GM20431 (cell line): ENCODE measurements around the gene KDM1B.

Experiments
- in situ Hi-C: fragments of 300-500 bp; cut with MseI, MboI; formaldehyde crosslinking; loops from one replicate; pipeline ENCODE4 v1.15.0; 2020; ENCODE audit warnings: low sequenced_read_pairs; ENCODE audit not compliant: unreplicated experiment

The KDM1B gene, protein sequence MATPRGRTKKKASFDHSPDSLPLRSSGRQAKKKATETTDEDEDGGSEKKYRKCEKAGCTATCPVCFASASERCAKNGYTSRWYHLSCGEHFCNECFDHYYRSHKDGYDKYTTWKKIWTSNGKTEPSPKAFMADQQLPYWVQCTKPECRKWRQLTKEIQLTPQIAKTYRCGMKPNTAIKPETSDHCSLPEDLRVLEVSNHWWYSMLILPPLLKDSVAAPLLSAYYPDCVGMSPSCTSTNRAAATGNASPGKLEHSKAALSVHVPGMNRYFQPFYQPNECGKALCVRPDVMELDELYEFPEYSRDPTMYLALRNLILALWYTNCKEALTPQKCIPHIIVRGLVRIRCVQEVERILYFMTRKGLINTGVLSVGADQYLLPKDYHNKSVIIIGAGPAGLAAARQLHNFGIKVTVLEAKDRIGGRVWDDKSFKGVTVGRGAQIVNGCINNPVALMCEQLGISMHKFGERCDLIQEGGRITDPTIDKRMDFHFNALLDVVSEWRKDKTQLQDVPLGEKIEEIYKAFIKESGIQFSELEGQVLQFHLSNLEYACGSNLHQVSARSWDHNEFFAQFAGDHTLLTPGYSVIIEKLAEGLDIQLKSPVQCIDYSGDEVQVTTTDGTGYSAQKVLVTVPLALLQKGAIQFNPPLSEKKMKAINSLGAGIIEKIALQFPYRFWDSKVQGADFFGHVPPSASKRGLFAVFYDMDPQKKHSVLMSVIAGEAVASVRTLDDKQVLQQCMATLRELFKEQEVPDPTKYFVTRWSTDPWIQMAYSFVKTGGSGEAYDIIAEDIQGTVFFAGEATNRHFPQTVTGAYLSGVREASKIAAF

DNA sequence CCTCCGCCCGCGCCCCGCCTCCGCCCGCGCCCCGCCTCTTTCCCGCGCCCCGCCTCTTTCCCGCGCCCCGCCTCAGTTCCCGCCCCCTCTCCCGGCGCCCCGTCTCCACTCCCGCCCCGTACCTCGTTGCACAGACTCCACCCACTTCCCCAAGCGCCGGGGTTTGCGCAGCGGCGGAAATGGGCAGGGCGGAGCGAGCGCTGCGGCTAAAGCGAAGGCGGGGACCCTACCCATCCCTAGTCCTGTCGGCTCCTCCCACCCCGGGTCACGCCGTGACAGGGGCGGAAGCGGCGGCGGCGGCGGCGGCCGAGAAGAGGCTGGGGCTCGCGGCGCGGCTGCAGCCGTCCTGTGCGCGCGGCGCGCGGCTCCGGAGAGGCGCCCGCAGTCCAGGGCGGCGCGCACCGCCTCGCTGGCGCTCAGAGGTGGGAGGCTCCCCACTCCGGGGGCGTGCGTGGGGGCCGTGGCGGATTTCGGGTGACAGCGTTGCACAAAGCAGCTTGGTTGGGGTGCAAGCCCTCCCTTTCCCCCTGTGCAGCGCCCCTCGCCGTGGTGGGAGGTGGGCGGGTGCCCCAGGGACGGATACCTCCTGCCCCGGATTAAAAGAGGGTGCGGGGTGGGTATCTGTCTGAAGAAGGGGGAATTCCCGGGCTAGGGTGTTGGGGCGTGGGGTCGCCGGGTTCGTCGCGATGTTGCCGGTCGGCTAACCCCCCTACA, at the start of gene KDM1B:
Gene KDM1B (plus strand): TSS at position 273 of the 714 bp plus-strand sequence. CDS start 4,474 bp downstream, outside the sequence.
- in situ Hi-C loops, result no loop called here

DNA sequence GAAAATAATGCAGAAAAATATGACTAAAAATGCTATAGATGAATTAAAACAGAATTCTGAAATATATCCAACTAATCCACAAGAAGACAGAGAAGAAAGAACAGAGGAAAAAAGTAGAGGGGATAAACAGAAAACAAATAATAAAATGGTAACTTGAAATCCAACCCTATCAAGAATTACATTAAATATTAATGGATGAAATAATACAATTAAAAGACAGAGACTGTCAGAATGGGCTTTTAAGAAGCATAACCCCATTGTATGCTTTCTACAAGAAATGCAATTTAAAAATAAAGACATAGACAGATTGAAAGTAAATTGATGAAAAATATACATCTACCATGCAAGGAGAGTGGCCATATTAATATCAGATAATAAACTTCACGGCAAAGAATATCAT, 48.2 kb upstream of the KDM1B start:
- in situ Hi-C loops, result no loop called here

DNA sequence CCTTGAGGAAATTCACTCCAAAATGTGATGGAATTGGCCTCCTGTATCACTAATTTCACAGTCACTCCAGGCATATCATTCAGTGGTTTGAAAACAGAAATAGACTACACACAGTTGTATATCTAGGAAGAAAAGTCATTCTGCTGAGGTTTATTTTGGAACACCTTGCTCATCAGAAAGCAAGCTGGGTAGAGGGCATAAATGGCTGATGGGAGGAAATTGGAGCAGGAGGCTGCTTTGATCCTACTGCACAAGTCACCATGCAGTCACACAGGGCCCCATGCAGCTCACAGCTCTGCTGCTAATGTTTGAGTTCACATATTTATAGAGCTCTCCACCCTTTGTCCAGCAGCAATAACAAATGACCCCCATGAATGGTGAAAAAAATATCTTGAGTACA, 45.1 kb upstream of the KDM1B start:
- in situ Hi-C loops, result no loop called here

DNA sequence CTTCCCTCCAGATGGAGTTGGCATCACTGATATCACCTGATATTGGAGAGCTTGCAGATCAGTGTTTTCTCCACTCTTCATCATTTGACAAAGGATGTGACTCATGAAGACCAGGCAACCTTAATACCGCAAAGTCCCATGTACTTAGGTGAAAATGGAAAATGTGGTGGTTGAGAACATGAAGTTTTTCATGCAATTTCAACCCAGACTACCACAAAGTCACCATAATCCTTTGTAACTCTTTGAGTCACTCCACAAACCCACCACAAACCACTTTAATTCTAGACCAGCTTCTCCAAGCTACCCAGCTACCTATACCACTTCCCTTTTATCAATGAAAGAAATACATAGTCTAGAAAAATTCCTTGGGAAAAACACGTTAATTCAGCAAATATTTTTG, 39.9 kb upstream of the KDM1B start:
- in situ Hi-C loops, result no loop called here

DNA sequence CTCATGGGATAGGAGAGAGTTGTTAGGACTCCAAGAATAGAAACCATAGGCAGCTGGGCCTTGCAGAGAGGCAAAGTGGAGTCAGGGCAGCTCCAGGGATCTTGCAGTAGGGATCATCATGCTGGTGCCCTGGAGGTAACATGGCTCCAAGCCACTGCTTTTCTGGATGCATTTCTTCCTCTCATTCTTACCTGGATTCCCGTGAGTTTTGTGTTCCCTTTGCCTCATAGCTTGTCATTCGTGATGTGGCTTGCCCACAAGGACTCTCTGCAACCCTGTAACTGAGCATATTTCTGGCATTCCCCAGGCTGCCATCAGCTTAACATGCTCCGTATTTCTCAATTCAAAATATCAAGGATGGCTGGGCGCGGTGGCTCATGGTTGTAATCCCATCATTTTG, 38.1 kb upstream of the KDM1B start:
- in situ Hi-C loops, result no loop called here

DNA sequence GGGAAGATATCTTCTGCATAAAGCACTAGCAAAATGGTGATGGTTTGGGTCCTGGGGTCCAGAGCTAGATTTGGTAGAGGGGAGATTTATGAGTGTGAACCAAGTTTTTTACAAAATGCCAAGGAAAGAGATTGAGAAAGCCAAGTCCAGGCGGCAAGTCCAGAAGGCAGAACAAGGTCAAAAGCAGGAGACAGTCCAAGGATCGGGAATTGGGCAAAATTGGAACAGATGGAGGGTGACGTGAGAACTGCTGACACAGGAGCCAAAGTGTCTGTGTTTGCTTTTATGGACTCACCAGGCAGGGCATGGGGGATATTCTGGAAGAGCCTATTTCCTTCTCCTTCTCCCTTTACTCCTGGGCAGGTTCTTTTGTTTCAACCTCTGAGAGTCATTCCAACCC, 36.9 kb upstream of the KDM1B start:
- in situ Hi-C loops, result no loop called here

DNA sequence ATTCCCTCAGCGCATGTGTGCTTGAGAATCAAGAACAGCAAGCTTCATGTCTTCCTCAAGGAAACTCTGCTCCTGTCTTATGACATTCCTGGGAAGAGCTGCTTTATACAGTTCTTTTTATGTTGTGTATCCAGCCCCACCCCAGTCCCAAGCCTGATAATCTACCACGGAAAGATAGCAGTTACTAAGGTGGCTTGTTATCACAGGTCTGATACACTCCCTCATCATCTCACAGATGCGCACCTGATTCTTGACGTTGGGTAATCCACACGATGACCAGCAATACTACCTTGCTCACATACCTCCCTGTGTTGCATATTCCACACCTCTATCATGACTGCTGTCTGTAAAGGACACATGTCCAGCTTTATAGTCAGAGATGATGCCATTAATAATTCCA, 36.0 kb upstream of the KDM1B start:
- in situ Hi-C loops, result no loop called here

DNA sequence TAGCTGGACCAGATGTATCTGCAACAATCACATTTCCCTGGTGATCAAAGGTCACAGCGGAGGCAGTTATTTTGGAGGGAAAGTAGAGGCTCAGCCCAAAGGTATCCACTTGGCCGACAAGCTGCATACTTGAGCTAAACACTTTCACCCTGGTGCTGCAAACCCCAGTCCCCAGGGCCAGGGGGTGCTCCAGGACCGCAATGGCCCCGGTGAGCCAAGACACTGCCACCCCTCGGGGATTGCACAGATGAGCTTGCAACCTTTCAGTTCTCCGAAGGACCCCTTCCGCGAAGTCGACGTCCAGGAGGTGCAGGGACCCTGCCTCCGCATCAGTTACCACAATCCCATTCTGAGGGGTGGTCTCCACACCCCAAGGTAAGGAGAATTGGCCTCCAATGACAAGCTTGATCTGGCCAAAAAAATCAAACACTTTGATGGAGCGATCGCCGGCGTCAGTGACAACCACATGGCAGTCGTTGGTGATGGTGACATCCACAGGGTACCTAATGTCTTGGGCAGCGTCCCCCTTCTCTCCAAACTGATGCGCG, 33.6 kb upstream of the KDM1B start:
- in situ Hi-C loops, result no loop called here

DNA sequence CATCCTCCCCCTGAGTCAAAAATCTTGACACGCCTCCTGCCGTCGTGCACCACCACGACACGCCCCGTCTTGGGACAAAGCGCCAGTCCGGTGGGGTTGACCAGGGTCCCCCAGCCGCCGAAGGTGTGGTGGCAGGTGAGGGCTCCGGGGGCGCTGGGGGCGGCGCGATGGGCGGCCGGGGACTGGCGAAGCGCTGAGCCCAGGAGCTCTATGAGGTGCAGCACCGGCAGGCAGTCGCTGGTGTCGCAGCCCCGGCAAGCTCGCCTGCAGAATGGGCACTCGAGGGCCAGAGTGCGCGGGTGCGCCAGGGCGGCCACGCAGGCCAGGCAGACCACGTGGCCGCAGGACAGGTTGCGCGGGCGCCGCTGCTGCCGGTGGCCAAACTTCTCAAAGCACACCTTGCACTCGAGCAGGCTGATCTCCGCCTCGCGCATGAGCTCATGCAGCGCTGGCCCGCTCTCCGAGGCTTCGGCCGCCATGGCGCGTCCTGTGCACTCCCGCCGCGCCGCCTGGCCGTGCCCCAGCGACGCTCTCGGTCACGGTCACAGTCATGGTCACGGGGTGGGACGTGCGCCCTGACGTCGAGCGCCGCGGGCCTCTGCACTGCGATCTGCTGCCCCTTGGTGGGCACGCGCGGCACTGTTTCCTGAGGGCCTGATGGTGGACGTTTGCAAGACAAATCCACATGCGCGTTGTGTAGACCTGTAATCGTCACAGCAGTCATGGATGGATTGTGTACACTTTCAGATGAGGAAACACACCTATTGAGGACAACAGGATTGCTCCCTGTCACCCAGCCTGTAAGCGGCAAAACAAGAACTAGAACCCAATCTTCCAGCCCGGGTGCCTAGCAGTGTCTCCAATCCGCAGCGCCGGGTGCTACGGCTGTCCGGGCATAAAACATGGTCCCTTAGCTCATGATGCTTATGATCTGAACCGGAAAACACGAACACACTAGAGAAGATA, 32.8 kb upstream of the KDM1B start, which contains the start of gene NHLRC1:
Gene NHLRC1 (minus strand): TSS at position 550 of the 966 bp plus-strand sequence. CDS start 71 bp downstream, at position 479.
- in situ Hi-C loops, result no loop called here

DNA sequence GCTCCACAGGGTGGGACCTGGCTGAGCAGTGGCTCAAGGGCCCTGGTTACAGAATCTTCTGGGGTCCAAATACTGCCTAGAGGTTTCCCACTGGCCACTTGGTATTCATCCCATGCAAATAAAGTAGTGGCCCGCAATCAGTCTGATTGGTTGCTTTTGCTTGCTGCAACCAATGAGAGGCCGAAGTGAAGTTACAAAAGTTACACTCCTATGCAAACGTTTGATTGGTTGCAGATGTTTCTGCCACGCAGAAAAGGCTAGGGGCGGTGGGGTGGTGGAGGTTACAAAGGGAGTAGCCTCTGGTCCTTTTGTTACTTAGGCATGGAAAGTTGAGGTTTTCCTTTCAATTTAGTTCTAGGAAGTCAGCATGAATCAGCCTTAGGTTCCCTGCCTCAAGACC, 29.1 kb upstream of the KDM1B start:
- in situ Hi-C loops, result no loop called here

DNA sequence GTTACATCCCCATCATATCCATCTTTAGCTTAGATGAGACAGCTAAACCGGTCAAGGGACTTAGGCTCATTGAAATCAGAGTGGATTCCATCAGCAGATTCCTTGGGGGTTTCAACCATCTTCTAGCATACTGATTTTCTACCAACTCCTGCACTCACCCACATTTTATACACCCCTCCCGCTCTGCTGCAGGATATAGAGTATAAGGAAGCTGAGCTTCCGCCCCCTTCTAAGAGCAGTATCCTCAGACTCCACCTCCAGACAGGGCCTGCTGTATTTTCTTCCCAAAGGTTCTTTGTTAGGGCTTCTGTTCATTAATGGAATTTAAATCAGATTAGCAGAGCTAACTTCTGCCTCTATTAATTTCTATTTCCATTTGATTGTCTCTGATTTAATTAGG, 22.9 kb upstream of the KDM1B start:
- in situ Hi-C loops, result no loop called here

DNA sequence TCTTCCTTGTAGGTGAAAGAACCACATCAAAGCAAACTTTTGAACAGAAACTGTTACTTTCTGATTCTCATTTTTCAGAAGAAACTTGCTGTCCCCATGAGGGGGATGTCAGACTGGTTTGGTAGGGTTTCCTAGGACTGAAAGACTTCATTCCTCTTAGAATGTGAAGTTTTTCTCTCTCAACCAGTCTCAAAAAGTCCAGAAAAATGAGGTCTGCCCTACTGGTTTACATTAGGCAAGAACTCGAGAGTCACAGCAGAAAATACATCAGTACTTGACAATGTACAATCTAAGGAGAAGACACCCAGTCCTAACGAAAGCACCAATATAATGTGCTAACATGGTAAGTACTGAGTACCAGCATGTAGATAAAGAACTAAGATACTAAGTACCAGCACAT, 20.1 kb upstream of the KDM1B start:
- in situ Hi-C loops, result no loop called here

DNA sequence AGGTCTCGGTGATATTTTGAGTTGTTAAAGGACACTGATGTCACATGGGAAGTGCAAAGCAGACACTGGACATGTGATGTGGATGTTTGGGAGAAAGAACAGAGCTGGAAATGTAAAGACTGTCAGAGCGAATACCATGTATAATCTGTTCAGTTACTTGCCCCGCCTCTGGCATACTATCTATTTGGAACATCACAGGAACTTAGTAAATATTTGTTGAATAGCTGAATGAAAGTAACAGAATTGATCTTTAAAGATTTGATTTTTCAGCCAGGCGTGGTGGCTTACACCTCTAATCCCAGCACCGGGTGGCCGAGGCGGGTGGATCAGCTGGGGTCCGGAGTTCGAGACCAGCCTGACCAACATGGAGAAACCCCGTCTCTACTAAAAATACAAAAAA, 19.0 kb upstream of the KDM1B start:
- in situ Hi-C loops, result no loop called here

DNA sequence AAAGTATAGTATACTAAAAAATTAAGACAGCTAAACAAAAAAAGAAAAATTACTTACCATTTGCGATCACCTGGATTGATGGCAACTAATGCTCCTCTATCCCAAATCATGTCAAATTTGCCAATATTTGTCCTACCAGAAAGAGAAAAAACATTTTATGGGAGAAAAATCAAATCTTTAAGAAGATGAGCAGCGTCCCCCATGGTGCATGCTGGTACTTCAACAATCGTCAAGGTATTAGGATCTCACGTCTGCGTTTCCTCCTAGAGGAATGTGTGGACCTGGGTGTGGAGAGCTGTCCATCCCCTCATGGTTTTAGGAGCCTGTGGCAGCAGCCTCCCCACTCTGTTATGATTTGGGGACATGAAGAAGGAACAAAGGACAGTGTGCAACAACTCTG, 16.3 kb upstream of the KDM1B start:
- in situ Hi-C loops, result no loop called here

DNA sequence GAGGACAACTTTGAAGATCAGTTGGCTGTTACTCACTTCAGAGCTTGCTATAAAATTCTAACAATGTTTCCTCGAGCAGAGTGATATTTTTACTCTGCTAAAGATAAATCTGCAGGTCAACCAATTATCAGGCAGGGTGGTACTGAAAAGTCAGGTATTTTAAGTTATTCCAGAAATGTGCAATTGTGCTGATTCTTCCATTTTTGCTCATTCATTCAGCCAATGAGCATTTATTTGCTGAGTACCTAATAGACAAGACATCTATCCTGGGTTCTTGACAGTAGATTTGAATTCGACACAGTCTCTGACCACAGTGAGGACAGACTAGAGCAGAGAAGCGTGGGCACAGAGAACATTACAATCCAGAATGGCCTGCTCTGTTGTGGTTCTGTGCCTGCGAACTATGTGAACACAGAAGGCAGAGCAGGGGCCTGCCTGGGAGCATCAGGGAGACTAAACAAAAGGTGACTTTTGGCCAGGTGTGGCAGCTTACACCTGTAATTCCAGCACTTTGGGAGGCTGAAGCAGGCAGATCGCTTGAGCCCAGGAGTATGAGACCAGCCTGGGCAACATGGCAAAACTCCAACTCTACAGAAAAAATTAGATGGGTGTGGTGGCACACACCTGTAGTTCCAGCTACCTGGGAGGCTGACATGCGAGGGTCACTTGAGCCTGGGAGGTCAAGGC, 15.1 kb upstream of the KDM1B start:
- in situ Hi-C loops, result no loop called here

DNA sequence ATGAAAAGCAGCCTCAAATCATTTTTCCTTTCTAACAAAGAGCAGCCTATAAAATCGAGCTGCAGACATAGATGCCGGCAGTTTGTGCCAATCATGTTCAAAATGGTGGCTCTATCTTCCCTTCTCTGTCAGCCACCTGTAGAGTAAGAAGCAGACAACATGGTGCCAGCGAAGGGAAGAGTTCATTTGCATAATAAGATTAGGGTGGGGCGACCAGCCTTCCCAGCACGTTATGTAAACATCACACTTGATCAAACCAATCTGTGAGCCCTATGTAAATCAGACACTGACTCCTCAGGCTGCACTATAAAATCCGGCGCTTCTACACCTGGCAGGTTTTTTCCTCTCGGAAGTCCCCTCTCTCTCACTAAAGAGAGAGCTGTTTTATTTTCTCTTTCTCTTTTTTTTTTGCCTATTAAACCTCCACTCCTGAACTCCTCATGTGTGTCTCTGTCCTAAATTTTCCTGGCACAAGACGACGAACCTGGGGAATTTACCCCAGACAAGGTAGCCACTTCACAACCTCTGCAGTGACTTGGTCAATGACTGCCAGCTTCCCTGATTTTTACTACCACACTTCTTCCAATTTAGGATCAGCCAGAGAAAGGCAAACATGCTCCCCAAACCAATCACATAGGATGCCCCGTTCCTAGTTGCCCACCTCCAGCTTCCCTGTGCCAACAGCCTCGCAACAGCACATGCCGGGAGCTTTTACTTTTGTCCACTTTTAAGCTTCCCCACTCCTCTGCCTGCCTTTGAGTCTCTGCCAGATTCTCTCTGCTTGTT, 13.2 kb upstream of the KDM1B start:
- in situ Hi-C loops, result no loop called here

DNA sequence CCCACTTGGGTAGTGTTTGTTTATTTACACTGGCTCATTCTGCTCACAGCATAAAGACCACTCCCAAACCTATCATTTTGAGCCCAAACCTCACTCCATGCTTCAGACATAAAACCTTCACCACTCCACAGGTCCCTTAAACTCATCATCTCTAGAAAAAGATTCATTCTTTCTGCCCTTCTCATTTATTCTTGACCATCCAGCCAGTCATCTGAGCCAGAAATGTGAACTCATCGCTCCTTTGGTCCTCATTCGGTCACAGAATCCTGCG, 12.7 kb upstream of the KDM1B start:
- in situ Hi-C loops, result no loop called here

DNA sequence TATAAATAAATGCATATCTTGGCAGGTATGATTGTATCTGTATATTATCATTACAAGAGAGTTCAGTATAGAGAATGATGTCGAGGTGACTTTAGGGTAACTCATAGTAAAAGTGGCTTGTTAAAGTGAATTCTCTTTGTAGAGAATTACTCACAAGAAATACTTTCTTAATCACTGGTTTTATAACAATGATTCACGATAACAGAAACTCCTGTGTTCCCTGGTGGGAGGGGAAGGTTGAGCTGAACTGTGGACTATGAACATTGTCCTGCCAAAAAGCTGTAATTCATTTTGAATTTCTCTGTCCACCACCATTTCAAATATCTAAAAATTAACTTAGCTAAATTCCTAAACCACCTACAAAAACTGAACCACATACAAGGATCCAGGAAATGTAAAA, 8.1 kb upstream of the KDM1B start:
- in situ Hi-C loops, result no loop called here
